Measurements from ENCODE around the gene ATP6V1F.

ATP6V1F gene

DNA sequence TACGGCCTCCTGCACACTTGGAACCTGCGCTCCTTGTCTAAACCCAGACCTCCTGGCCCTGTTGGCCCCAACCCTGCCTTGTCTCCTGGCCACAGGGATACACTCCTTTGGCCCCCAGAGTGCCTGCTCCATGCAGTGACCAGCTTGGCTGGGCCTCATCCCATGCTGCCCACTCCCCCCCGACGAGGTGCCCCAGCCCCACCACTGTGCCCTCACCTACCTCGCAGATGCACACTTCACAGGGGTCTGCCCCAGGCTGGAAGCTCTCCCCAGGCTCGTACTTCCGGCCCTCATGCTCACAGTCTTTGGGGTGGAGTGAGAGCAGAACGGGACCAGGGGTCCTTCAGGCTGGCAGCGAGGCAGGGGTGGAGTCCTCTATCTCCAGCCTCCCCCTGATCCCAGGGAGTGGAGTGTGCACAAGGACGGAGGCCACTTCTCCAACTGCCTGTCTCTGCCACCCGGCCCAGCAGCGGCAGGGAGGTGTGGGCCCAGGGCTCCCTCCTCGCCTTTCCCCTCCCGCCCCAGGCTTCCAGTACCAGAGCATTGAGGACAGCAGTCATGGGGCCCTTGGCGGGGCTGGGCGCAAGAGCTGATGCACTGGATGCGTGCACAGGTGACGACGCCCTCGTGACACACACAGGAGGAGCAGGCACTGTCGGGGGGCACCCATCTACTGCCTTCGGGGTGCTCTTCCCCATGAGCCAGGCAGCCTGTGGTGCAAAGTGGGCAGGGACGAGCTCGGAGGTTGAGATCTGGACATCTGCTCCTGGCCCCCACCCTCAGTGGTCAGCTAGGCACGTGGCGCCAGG is 22.1 kb downstream of the ATP6V1F start:
- no peak for DNase-seq

GRCh38 chr7:128885370-128886187 is 22.9 kb downstream of the ATP6V1F start:
- no peak for DNase-seq

DNA sequence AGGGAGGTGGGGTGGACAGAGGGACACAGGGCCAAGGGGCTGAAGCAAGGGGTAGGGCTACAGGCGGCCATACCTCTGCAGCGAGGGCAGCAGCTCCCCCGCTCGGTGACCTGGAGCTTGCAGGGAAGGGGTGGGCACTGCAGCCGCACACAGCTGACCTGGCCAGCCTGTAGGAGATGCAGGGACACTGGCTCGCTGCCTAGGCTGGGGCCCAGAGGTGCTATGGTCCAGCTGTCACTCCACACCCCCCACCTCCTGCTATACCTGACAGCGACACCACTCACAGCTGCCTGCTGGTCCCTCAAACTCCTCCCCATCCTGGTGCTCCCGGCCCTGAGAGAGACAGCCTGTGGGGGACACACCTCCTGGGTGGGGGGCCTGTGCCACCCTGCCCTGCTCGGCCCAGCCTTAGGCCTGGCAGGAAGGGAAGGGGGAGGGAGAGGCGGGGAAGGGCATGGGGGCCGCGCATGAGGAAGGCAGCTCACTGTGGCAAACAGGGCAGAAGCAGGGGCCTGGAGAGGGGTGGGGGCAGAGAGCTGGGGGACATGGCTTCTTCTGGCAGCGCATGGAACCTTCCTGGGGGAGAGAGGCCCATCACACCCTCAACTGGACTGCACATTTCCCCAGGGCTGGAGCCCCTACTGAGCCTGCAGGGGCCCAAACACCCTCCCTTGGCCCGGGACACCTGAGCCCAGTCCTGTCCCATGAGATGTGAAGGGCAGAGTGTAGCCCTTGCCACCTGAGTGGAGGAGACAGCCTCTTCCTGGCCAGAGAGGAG is 23.9 kb downstream of the ATP6V1F start:
- no peak for DNase-seq

DNA sequence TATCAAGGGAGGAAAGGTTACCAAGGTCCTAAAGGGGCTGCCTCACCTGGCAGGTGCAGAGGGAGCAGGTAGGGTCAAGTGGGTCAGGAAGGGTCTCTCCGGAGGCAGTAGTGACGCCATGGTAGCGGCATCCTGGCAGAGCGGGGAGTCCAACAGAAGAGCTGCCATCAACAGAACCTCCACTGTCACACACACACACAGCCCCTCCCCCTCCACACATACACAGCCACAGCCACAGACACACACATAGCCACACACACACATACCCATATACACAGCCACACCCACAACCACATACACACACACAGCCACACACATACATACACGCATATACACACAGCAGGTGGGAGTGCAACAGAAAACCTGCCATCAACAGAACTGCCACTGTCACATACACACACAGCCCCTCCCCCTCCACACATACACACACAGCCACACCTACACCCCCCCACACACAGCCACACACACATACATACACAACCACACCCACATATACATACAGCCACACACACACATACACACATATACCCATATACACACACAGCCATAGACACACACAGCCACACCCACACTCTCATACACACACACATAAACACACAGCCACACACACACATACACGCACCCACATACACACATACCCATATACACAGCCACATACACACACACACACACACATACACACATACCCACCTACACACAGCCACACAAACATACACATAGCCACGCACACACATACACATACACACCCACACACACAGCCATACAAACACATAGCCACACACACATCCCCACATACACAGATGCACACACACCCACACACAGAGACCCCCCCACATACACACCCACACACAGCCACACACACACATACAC is 24.7 kb downstream of the ATP6V1F start:
- DNase-seq = no peak

GRCh38 chr7:128888039-128888755 is 25.5 kb downstream of the ATP6V1F start:
- DNase-seq = no peak

DNA sequence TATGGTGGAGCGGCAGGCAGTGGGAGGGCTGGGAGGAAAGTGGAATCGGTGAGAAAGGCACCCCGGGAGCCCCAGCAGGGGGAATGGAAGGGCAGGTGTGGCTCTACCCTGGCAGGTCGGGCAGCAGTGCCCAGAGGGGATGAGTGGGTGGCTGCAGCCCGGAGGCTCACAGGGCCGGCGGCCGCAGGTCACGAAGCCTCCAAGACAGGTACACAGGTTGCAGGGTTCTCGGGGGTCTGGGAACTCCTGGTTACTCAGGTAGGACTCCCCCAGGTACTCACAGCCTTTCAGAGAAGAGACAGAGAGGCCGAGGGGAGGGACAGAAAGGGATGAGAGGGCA is 26.1 kb downstream of the ATP6V1F start:
- no peak for DNase-seq

GRCh38 chr7:128889121-128889520 is 26.5 kb downstream of the ATP6V1F start:
- DNase-seq = no peak

GRCh38 chr7:128890306-128891109 is 27.9 kb downstream of the ATP6V1F start:
- DNase-seq = no peak

DNA sequence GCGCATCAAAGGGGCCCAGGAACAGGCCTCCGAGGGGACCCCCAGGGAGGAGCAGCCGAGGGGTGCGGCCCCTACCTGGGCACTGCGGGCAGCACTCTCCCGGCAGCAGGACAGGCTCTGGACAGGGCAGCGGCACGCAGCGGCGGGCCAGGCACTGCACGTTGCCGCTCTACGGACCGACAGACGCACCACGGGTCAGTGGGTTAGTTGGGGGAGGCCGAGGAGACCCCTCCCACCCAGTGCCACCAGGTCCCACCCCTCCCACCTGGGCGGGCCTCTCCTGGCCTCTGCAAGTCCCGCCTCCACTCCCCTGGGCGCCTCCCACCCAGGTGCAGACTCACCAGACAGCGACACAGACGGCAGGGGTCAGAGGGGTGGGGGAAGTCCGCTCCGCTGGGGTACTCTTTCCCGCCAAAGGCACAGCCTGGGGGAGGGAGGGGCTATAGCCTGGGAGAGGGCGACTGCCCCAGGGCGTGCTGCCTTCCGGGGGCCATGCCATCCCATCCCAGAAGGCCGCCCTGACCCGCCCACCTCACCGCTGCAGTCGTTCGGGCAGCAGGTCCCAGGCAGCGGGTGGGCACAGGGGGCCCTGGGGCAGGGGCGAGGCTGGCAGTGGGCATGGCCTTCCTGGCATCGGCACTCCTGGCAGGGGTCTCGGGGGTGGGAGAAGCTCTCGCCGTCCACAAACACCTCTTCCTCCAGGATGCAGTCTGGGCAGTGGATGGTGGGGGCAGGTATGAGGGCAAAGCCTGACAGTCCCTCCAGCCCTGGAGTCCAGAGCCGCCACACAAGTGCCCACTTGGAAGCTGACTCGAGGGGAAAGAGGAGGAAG is 28.7 kb downstream of the ATP6V1F start:
- DNase-seq = no peak

- no peak for DNase-seq
These were observed 29.2 kb downstream of the ATP6V1F start for GRCh38 chr7:128891942-128892269.

GRCh38 chr7:128892521-128893250 is 30.0 kb downstream of the ATP6V1F start:
- DNase-seq = no peak

DNA sequence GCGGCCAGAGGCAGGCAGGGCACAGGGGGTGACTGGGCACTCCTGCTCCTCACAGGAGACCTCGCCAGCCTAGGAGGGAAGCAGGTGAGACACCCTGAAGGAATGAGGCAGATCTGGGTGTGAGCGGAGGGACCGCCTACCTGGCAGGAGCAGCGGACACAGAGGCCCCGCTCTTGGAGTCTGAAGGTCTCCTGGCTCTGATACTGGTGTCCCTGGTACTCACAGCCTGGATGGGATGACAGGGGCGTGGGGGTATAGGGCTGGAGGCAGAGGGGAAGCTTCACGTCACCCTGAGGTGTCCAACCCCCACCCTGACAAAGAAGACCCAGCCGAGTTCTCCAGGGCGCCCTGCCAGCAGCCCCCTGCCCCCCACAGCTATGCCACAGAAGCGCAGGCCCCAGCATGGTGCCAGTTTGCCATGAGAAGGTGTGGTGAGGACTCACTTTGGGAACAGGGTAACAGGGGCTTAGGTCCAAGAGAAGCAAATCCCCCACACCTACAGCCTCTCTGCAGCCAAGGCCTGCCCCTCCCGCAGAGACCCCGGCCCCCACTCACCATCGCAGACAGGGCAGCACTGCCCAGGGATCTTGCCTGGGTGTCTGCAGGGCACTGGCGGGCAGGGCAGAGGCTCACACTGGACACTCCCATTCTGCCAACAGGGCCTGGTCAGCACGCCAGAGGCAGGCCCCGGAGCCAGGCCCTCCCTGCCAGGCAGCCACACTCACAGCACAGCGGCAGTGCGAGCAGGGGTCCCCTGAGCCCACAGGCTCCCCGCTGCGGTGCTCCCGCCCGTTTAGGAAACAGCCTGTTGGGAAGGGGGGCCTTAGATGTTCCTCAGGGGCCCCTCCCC is 30.8 kb downstream of the ATP6V1F start:
- no peak for DNase-seq

GRCh38 chr7:128894101-128894440 is 31.4 kb downstream of the ATP6V1F start:
- no peak for DNase-seq

DNA sequence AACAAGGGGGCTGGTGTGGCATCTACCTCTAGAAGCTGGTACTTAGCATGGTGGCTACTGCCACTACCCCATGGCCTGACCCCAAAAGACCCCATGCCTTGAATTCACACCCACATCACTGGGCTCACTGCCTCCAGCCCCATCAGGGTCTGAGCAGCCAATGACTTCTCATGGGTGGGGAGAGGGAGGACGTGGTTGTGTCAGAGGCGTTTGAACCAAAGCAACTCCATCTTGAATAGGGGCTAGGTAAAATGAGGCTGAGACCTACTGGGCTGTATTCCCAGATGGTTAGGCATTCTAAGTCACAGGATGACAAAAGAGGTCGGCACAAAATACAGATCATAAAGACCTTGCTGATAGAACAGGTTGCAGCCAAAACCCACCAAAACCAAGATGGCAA is 32.7 kb downstream of the ATP6V1F start:
- no peak for DNase-seq

GRCh38 chr7:128899392-128899791 is 36.7 kb downstream of the ATP6V1F start:
- no peak for DNase-seq

GRCh38 chr7:128900237-128900636 is 37.6 kb downstream of the ATP6V1F start:
- no peak for DNase-seq

DNA sequence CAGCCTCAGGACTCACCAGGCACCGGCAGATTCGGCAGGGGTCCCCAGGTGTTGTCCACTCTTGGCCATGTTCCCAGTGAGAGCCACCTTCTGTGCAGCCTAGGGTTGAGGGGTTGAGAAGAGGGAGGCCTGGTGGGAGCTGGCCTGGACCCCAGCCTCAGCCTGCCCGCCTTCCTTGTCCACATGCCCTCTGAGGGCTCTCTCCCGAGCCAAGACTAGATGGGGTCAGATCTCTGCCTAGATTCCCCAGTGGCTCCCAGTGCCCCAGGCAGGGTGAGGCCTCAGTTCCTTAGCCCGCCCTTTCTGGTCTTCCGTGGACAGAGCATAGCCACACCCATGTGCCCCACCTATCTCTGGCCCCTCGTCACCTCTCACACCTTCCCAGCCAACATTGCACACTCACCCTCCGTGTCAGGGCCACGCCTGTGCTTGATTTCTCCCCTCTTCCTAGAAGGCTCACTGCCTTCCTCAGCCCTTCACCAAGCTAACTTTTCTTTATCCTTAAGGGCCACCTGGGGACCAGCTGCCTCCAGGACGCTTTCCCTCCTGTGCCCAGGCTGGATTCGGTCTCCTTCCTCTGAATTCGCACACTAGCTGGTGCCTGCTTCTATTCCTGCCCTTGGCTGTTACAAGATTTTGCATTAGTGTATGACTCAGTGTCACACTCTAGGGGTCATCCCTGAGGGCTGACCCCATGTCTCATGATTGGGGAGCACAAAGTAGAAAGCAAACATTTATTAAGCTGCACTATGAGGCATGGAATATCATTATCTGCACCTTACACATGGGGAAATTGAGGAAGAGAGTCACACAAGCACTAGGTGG is 40.3 kb downstream of the ATP6V1F start:
- DNase-seq = no peak
